HG02884 (cell line): ENCODE results near the gene GRID1.
"Not testable (repeated sequence)": the region's sequence is repeated elsewhere in the genome, so short reads cannot be mapped to it uniquely, and the experiment has no call there.

ENCODE experiments used
- ATAC-seq: cut with Tn5 transposase; IDR thresholded peaks from one replicate; pipeline ENCODE4 v1.9.1; 2021; ENCODE audit warnings: mild to moderate bottlenecking, moderate library complexity; ENCODE audit not compliant: unreplicated experiment

The GRID1 gene

GRCh38 chr10:86392723-86393094, 26.1 kb upstream of the GRID1 start:
- ATAC-seq: peak; percentile 41

GRCh38 chr10:86391986-86392722, 25.6 kb upstream of the GRID1 start:
- peak; percentile 13 for ATAC-seq

DNA sequence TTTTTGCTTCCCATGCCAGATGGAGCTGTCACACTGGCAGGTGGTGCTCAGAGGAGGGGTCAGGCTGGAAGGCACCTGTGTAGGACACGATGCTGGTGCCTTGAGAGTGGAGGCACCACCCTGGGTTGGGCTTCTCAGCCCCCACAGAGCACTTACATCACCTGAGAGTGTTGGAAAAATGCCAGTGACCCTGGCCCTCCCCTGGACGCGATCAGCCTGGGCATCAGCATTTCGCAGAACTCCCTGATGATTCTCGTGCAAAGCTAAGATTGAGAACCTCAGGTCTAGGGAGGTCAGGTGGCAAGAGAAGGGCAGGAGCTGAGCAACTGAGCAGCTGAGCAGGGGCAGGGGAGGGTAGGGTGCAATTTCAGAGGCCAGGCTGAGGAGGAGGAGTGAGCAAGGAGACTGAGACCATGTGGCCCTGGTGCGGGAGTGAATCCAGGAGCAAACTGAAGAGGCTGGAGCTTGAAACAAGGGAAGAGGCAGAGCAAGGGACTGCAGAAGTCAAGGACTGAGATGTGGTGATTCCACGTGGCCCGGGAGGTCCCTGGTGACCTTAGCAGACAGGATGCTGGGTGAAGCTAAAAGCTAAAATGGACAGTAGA, 24.7 kb upstream of the GRID1 start:
- no peak for ATAC-seq

GRCh38 chr10:86390337-86391120, 23.9 kb upstream of the GRID1 start:
- ATAC-seq: no peak

DNA sequence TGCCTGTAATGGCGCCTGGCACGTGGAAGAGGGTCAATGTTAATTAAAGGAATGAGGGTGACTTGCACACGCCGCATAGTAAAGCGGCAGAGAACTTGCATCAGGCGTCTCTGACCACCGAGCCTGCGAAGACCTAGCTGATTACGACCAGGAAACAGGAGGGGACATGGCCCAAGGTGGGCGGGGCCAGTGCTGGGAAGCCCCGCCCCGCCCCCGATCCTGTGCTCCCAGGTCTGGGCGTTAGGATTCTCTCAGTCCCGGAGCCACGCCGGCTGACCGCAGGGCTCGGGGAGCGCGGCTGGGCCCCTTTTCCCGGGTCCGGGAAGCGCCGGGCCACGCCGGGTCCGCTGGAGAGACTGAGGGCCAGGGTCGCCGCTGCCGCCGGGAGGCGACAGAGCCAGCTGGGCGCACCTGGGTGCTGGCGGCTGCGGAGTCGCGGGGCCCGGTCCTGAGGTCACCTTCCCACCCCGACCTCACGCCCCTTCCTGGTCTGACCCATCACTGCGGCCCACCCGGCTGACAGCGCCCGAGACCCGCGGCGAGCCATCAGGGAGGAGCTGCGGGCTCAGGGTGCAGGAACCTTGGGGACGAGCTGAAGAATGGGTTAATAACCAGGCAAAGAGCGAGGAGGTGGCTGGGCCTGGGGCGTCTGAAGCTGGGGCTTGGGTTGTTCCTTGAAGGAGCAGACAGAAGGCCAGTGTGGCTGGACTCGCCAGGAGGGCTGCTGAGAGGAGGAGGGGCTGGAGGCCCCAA, 23.0 kb upstream of the GRID1 start:
- ATAC-seq: peak; percentile 74

DNA sequence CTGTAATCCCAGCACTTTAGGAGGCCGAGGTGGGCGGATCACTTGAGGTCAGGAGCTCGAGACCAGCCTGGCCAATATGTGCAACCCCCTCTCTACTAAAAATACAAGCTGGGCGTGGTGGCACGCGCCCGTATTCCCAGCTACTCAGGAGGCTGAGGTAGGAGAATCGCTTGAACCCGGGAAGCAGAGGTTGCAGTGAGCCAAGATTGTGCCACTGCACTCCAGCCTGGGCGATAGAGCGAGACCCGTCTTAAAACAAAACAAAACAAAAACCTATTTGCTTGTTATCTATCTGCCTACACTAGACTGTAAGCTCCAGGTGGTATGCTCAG, 22.5 kb upstream of the GRID1 start:
- ATAC-seq: not testable (repeated sequence)

DNA sequence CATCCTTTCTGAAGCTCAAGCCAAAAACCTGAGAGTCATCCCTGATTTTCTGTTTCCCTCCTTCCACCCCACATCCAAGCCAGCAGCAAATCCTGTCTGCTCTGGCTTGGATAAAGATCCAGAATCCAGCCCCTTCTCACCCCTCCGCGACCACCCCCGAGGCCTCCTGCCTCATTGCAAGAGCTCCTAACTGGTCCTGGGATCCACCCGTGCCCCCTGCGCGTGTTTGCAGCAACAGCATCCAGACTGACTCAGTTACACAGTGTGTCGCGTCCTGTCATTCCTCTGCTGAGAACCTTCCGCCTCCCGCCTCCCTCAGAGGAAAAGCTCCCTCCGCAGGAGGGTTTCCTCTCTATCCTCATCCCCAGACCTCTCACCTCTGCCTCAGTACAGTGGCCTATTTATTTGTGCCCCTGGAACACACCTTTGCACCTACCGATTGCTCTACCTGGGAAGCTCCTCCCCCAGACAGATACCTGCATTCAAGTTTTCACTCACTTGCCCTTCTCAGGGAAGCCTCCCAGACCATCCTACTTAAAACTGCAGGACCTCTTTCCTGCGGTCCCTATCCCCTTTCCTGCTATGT, 21.6 kb upstream of the GRID1 start:
- ATAC-seq: no peak

GRCh38 chr10:86387178-86387794, 20.7 kb upstream of the GRID1 start:
- ATAC-seq: no peak

GRCh38 chr10:86385806-86386205, 19.2 kb upstream of the GRID1 start:
- ATAC-seq: no peak

- ATAC-seq: no peak
Measured at GRCh38 chr10:86377797-86378146, 11.2 kb upstream of the GRID1 start.

DNA sequence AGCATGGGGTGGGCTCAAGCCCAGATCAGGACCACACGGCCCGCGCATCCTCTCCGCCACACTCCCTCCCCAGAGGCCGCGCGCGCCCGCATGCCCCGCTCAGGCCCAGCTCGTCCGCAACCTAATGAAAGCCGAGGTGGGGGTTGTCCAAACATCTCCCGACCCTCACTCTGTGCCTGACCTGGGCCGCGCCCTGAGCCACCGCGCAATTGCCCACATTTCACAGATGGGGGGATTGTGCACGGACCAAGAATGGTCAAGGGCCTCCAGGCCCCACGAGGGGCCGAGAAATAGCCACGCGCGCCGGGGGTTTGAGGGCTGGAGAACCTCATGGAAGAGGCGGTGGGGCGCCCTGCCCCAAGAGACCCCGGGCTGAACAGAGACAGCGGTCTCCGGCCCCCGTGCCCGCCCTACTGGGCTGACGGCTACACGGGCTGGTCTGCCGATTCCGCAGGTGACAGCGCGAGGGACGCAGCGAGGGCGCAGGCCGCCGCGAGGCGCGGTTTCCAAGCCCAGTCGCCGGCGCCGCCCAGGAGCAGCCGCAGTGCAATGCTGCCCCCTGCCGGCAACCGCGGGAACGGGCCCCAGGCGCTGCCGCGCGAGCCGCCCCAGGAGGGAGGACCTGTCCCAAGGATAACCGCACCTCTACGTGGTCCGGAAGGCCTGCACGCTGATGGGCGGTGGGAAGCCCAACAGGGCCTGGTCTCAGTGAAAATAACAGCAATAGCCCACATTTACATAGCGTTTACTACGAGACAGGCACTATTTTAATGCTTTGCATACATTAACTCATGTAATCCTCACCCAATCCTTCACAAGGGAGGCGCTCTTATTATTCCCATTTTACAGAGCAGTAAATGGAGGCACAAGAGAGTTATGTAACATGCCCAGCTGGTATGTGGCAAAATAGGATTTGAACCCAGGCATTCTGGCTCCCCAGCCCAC, 10.5 kb upstream of the GRID1 start:
- ATAC-seq: peak; percentile 97

- ATAC-seq: no peak
Measured at GRCh38 chr10:86376403-86376802, 9.8 kb upstream of the GRID1 start.

DNA sequence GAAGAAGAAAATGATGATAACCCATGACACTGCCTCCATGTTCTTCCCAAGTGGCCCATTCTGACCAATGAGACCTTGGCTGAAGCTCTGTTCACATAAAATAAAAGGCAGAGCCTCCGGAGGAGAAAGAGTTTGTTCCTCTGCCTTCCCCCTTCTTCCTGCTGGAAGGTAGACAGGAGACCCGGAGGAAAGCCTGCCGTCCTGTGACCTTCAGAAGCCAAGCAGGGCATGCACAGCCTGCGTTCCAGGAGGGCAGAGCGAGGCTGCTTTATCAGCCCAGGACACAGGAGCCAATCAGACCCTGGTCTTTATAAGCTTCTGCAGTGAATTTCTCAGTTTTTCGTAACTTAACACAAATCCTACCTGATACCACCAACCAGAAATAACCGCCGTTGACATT, 8.6 kb upstream of the GRID1 start:
- ATAC-seq: no peak

DNA sequence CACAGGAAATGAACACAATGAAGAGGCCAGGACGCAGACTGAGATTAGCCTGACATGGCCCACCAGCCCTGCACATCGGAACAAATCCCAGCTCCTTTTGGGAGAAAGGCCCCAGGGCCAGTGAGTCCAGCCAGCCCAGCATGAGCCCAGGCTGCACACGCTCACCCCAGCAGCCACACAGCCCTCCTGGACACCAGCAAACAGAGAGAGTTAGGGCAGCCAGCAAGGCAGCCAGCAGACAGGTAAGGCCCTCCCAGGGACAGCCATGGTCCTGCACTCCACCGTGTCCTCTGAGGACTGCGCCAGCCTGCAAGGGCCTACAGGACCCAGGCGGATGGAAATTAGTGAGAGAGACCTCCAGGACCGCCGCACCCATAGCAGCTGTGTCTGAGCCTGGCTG, 8.1 kb upstream of the GRID1 start:
- ATAC-seq: no peak

DNA sequence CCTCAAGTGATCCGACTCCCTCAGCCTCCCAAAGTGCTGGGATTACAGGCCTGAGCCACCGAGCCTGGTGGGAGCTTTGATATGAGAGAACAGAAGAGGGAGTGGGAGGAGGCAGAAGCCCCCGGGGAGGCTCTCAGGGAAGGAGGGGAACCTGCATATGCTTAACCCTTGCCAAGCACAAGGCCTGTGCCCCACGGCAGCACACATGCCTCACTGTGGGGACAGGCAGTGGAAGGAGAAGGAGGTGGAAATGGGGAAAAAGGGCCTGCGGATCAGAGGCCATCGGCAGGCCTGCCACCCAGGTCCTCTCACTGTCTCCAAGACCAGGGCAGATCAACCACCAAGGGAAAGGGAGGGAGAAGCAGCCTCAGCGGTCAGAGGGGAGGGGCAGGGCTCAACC, 7.2 kb upstream of the GRID1 start:
- ATAC-seq: no peak

DNA sequence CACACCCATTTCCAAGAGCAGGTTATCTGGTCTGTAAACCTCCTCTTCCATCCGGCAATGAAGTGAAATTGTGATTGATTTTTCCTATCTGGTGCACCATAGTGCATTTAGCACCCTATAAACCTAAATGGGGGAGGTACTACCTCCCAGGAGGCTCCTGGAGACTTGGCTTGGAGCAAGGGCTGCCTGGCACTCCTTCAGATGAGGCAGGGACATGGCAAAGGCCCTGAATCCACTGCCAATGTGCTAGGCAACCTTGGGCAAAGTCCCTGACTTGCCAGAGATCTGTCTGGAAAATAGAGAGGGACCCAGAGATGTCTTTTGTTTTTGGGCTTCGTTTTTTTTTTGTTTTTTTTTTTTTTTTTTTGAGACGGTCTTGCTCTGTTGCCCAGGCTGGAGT, 6.7 kb upstream of the GRID1 start:
- ATAC-seq: no peak

GRCh38 chr10:86372784-86373239, 6.2 kb upstream of the GRID1 start:
- ATAC-seq: no peak

GRCh38 chr10:86372119-86372783, 5.7 kb upstream of the GRID1 start:
- no peak for ATAC-seq

- no peak for ATAC-seq
Measured at GRCh38 chr10:86371691-86372090, 5.1 kb upstream of the GRID1 start.
